Measurements from ENCODE around the gene ATG2B. TPM values are rescaled to one million over a fixed set of nuclear protein-coding genes. Genes with fewer than 3 reads are reported as not detected.

The ATG2B gene
- total and polyA plus RNA-seq, 10 of the 15 experiments (the other 5 are each of a cell fraction or from before 2014, with no cell fraction given) = 0.84 to 15.4 (median 9.9) TPM

DNA sequence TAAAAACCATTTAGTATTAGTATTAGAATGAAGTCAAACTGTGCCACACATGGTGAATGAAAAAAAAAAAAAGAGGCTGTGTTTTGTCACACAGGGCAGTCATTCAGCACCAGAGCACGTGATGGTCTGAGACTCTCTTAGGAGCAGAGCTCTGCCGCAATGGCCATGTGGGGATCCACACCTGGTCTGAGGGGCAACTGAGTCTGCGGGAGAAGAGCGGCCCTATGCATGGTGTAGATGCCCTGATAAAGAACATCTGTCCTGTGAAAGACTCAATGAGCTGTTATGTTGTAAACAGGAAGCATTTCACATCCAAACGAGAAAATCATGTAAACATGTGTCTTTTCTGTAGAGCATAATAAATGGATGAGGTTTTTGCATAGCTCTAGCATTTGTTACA, 119.4 kb downstream of the ATG2B start:
- Histone ChIP-seq H3K79me2 (ENCODE audit: control insufficient read depth, insufficient read depth, low read length) (no peaks in the 10 kb centered on the region), H3K4me2 (ENCODE audit: control insufficient read depth, insufficient read depth) (no peak overlapping the region), H3K27ac (ENCODE audit: control insufficient read depth, insufficient read depth) (no peak overlapping the region), H3K4me1 (ENCODE audit: control insufficient read depth, insufficient read depth, low read length) (no peaks in the 10 kb centered on the region), H3K36me3 (ENCODE audit: control insufficient read depth in 2 of 2, insufficient read depth in 2 of 2, low read length in 1 of 2) (no peaks in the 10 kb centered on the region), H3K9ac (ENCODE audit: control insufficient read depth, insufficient read depth, low read length) (no peak overlapping the region), H3K27me3 (replicated peaks in 1 of 2; ENCODE audit: control insufficient read depth in 2 of 2, insufficient read depth in 2 of 2, low read length in 1 of 2) (no peaks in the 10 kb centered on the region), H3K9me3 (replicated peaks; ENCODE audit: control insufficient read depth, insufficient read depth, low read length) (no peaks in the 10 kb centered on the region), H4K20me1 (ENCODE audit: control insufficient read depth, insufficient read depth) (no peaks in the 10 kb centered on the region), H3K4me3 (no peak overlapping the region), H2AFZ (ENCODE audit: control insufficient read depth, low read depth, low read length) (no peak overlapping the region)
- ChIA-PET POLR2A (no interaction called here), RAD21 (ENCODE audit: unreplicated experiment) (no interaction called here), CTCF (no interaction called here), SMC1A (ENCODE audit: uncharacterized antibody, unreplicated experiment) (no interaction called here)
- intact Hi-C loops (cut with micrococcal nuclease; ENCODE audit: unreplicated experiment) = no loop called here
- DNase-seq (ENCODE audit: low read depth, low spot score) = no peak
- no TSS peak for BruUV-seq (replicated peaks)
- TF ChIP-seq ZSCAN29 (IDR thresholded peaks at IDR 0.05) (no peak), MEF2A (IDR thresholded peaks at IDR 0.05; ENCODE audit: insufficient read depth, low read depth, low read length) (no peak), ZBTB11 (CRISPR knock-in tag; IDR thresholded peaks at IDR 0.05) (no peak), SIN3A (IDR thresholded peaks at IDR 0.05; ENCODE audit: low read depth, low read length) (no peak), BACH1 (IDR thresholded peaks at IDR 0.05; ENCODE audit: borderline replicate concordance) (no peak), TCF7 (IDR thresholded peaks at IDR 0.05; ENCODE audit: borderline replicate concordance) (no peak), SUZ12 (IDR thresholded peaks at IDR 0.05; ENCODE audit: unreplicated experiment) (no peak), KDM1A (IDR thresholded peaks at IDR 0.05; ENCODE audit: borderline replicate concordance) (no peak), TARDBP (IDR thresholded peaks at IDR 0.05; ENCODE audit: borderline replicate concordance) (no peak), SIX5 (IDR thresholded peaks at IDR 0.05; ENCODE audit: low read depth, low read length, severe bottlenecking) (no peak), ETV6 (conservative IDR thresholded peaks at IDR 0.05 in 1 of 2, IDR thresholded peaks at IDR 0.05 in 1 of 2; ENCODE audit: borderline replicate concordance in 1 of 2, low read depth in 1 of 2) (no peak), CHD2 (IDR thresholded peaks at IDR 0.05; ENCODE audit: borderline replicate concordance, low read depth, low read length) (no peak), ZNF24 (IDR thresholded peaks at IDR 0.05) (no peak), MYB (IDR thresholded peaks at IDR 0.05; ENCODE audit: borderline replicate concordance, low read depth, low read length) (no peak), YBX1 (IDR thresholded peaks at IDR 0.05) (no peak), ZNF622 (IDR thresholded peaks at IDR 0.05) (no peak), POLR2AphosphoS5 (IDR thresholded peaks at IDR 0.05; ENCODE audit: low read length) (no peak), NFXL1 (IDR thresholded peaks at IDR 0.05; ENCODE audit: borderline replicate concordance) (no peak), EP300 (IDR thresholded peaks at IDR 0.05; ENCODE audit: borderline replicate concordance in 1 of 2, control insufficient read depth in 1 of 2, low read depth in 2 of 2, low read length in 2 of 2) (no peak), CREM (IDR thresholded peaks at IDR 0.05; ENCODE audit: low read depth) (no peak)
- 51% methylated on average over 5 of the region's 5 CpGs for WGBS (ENCODE audit: insufficient coverage, insufficient replicate concordance, low lambda C conversion rate, missing lambda C conversion rate)
- no peak for ATAC-seq
- in situ Hi-C loops (cut with MboI) = no loop called here
- FAIRE-seq = no peak
